Measurements from ENCODE around the gene PTDSS2.

The PTDSS2 gene

GRCh38 chr11:490186-490929 is 40.3 kb downstream of the PTDSS2 start:
- Histone ChIP-seq H3K4me3 (ENCODE audit: low read length, poor library complexity, severe bottlenecking) (no peak overlapping the region), H3K9me2 (replicated peaks; ENCODE audit: low read depth, low read length) (no peaks in the 10 kb centered on the region), H3K79me2 (ENCODE audit: insufficient read depth, low read length) (no peaks in the 10 kb centered on the region), H3K36me3 (ENCODE audit: insufficient read depth, low read length) (peaks cover 21% of the 10 kb centered on the region; the same call in 1 of the 2 replicates), H3K9me3 (ENCODE audit: insufficient read depth, low read depth, low read length) (no peaks in the 10 kb centered on the region), H3K4me2 (ENCODE audit: low read depth, low read length, poor library complexity, severe bottlenecking) (no peak overlapping the region), H3K27me3 (ENCODE audit: insufficient read depth, low read length, poor library complexity, severe bottlenecking) (no peaks in the 10 kb centered on the region), H4K20me1 (ENCODE audit: insufficient read depth, low read length, poor library complexity, severe bottlenecking) (no peaks in the 10 kb centered on the region), H3K4me1 (ENCODE audit: insufficient read depth, low read length, poor library complexity, severe bottlenecking) (no peaks in the 10 kb centered on the region), H3F3A (ENCODE audit: low read depth) (no peaks in the 10 kb centered on the region), H2AFZ (ENCODE audit: low read length) (no peak overlapping the region), H3K9ac (ENCODE audit: low read depth, low read length, poor library complexity, severe bottlenecking) (no peak overlapping the region)
- no peak for TF ChIP-seq CTCF (conservative IDR thresholded peaks at IDR 0.05; ENCODE audit: low read length)
- no peak for TF ChIP-seq EZH2phosphoT487 (IDR thresholded peaks at IDR 0.05; ENCODE audit: borderline replicate concordance)

GRCh38 chr11:490930-491260 is 40.8 kb downstream of the PTDSS2 start:
- Histone ChIP-seq H3K9ac (ENCODE audit: low read depth, low read length, poor library complexity, severe bottlenecking) (no peak overlapping the region), H3K9me3 (ENCODE audit: insufficient read depth, low read depth, low read length) (no peaks in the 10 kb centered on the region), H3K79me2 (ENCODE audit: insufficient read depth, low read length) (no peaks in the 10 kb centered on the region), H3K27me3 (ENCODE audit: insufficient read depth, low read length, poor library complexity, severe bottlenecking) (no peaks in the 10 kb centered on the region), H3F3A (ENCODE audit: low read depth) (no peaks in the 10 kb centered on the region), H3K4me2 (ENCODE audit: low read depth, low read length, poor library complexity, severe bottlenecking) (no peak overlapping the region), H3K36me3 (ENCODE audit: insufficient read depth, low read length) (peaks cover 21% of the 10 kb centered on the region; the same call in 1 of the 2 replicates), H3K4me3 (ENCODE audit: low read length, poor library complexity, severe bottlenecking) (no peak overlapping the region), H4K20me1 (ENCODE audit: insufficient read depth, low read length, poor library complexity, severe bottlenecking) (no peaks in the 10 kb centered on the region), H3K4me1 (ENCODE audit: insufficient read depth, low read length, poor library complexity, severe bottlenecking) (no peaks in the 10 kb centered on the region), H3K9me2 (replicated peaks; ENCODE audit: low read depth, low read length) (no peaks in the 10 kb centered on the region), H2AFZ (ENCODE audit: low read length) (no peak overlapping the region)
- no peak for TF ChIP-seq CTCF (conservative IDR thresholded peaks at IDR 0.05; ENCODE audit: low read length)
- TF ChIP-seq EZH2phosphoT487 (IDR thresholded peaks at IDR 0.05; ENCODE audit: borderline replicate concordance): no peak

- H3F3A ChIP-seq (ENCODE audit: low read depth): no peaks in the 10 kb centered on the region
- peaks cover 21% of the 10 kb centered on the region; the same call in 1 of the 2 replicates for H3K36me3 ChIP-seq (ENCODE audit: insufficient read depth, low read length)
- H3K79me2 ChIP-seq (ENCODE audit: insufficient read depth, low read length): no peaks in the 10 kb centered on the region
- H3K4me2 ChIP-seq (ENCODE audit: low read depth, low read length, poor library complexity, severe bottlenecking): no peak overlapping the region
- no peak overlapping the region for H3K9ac ChIP-seq (ENCODE audit: low read depth, low read length, poor library complexity, severe bottlenecking)
- no peaks in the 10 kb centered on the region for H3K9me3 ChIP-seq (ENCODE audit: insufficient read depth, low read depth, low read length)
- no peaks in the 10 kb centered on the region for H3K4me1 ChIP-seq (ENCODE audit: insufficient read depth, low read length, poor library complexity, severe bottlenecking)
- H3K27me3 ChIP-seq (ENCODE audit: insufficient read depth, low read length, poor library complexity, severe bottlenecking): no peaks in the 10 kb centered on the region
- H3K9me2 ChIP-seq (replicated peaks; ENCODE audit: low read depth, low read length): no peaks in the 10 kb centered on the region
- TF ChIP-seq EZH2phosphoT487 (IDR thresholded peaks at IDR 0.05; ENCODE audit: borderline replicate concordance) (no peak), CTCF (conservative IDR thresholded peaks at IDR 0.05; ENCODE audit: low read length) (no peak)
- no peak overlapping the region for H2AFZ ChIP-seq (ENCODE audit: low read length)
- no peak overlapping the region for H3K4me3 ChIP-seq (ENCODE audit: low read length, poor library complexity, severe bottlenecking)
- H4K20me1 ChIP-seq (ENCODE audit: insufficient read depth, low read length, poor library complexity, severe bottlenecking): no peaks in the 10 kb centered on the region
These were observed 41.3 kb downstream of the PTDSS2 start for GRCh38 chr11:491358-491757.
